ENCODE measurements around the gene RNF208. TPM values are rescaled to one million over a fixed set of nuclear protein-coding genes. Genes with fewer than 3 reads are reported as not detected.

RNF208 gene
- total RNA-seq, 4 donors from 2014 or later = 2.8 to 7.5 (median 5.2) TPM

DNA sequence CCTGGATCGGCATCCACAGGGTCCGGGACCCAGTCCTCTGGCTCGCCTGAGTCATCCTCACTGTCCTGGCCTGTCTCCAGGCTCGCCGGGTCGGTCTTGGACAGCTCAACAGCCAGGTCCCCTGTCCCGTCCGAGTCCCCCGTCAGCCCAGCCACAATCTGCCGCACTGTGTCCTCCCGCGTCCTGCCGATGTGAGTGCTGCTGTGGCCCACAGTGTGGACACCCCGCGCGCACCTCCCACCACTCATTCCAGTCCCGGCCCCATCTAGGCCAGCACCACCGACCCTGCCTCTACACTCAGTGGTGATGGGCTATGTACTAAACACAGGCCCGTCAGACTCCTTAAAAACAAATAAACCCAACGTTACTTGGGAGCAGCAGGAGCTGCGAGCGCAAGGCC lies 40.4 kb downstream of the RNF208 start:
- peaks cover 91% of the 10 kb centered on the region for H3K36me3 ChIP-seq

DNA sequence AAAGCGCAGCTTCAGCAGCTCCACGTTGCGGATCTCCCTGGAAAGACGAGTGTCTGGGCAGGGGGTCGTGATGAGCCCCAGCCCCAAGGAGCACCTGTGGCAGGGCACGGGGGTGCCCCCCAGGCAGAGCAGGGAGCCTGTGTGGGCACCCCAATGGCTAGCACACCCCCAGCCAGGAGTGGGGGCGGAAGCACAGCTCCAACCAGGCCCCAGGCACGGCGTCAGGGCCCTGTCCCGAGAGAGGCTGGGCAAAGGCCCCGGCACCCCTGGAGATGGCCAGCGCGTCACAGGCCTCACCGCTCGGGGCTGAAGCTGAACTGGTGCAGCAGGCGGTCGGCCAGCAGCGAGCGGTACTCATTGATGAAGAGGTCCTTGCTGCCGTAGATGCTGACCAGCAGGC lies 41.5 kb downstream of the RNF208 start:
- WGBS = no CpG with 5 or more reads among the region's 20 CpGs
- TF ChIP-seq EP300 (IDR thresholded peaks at IDR 0.05) (no peak), POLR2AphosphoS5 (IDR thresholded peaks at IDR 0.05) (no peak), POLR2A (IDR thresholded peaks at IDR 0.05) (no peak), CTCF (IDR thresholded peaks at IDR 0.05) (no peak)

More for the DNA sequence above, 40.4 kb downstream of the RNF208 start:
- Histone ChIP-seq H3K4me1 (peaks cover 11% of the 10 kb centered on the region), H3K9me3 (no peaks in the 10 kb centered on the region), H3K4me3 (no peak overlapping the region), H3K27ac (no peak overlapping the region), H3K27me3 (no peaks in the 10 kb centered on the region)
- WGBS = 93% methylated on average over 16 of the region's 22 CpGs
- DNase-seq (ENCODE audit: low spot score in 2 of 2) = no peak
- TF ChIP-seq POLR2AphosphoS5 (IDR thresholded peaks at IDR 0.05) (no peak), EP300 (IDR thresholded peaks at IDR 0.05) (no peak), POLR2A (IDR thresholded peaks at IDR 0.05) (no peak), CTCF (IDR thresholded peaks at IDR 0.05) (no peak)

DNA sequence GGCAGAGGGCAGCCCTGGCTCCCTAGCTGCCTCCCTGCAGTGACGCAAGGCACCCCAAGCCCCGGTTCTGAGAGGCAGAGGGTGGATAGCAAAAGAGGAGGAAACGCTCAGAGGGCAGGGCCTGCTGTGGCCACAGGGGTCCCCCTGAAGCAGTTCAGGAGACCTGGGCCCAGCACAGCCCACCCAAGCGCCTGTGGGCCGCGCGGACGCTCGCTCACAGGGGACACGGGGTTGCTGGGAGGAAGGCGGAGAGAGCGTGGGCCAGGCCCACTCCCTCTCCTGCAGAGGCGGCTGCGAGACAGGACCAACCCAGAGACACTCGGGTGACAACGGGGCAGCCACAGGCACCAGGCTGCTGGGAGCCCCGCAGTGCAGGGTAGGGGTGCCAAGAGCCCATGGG lies 42.3 kb downstream of the RNF208 start:
- Histone ChIP-seq H3K9me3 (no peaks in the 10 kb centered on the region), H3K4me1 (peaks cover 10% of the 10 kb centered on the region), H3K27me3 (no peaks in the 10 kb centered on the region), H3K27ac (no peak overlapping the region), H3K4me3 (no peak overlapping the region), H3K36me3 (peaks cover 76% of the 10 kb centered on the region)
- WGBS = 92% methylated on average over 14 of the region's 17 CpGs
- no peak for TF ChIP-seq POLR2A (IDR thresholded peaks at IDR 0.05)
- no peak for TF ChIP-seq POLR2AphosphoS5 (IDR thresholded peaks at IDR 0.05)
- no peak for TF ChIP-seq CTCF (IDR thresholded peaks at IDR 0.05)
- no peak for TF ChIP-seq EP300 (IDR thresholded peaks at IDR 0.05)
- DNase-seq (ENCODE audit: low spot score in 2 of 2) = no peak

More for the DNA sequence above, 41.5 kb downstream of the RNF208 start:
- H3K27ac ChIP-seq = no peak overlapping the region
- H3K4me1 ChIP-seq = peaks cover 3% of the 10 kb centered on the region
- H3K9me3 ChIP-seq = no peaks in the 10 kb centered on the region
- H3K4me3 ChIP-seq = no peak overlapping the region
- no peak for DNase-seq (ENCODE audit: low spot score in 2 of 2)
- H3K27me3 ChIP-seq = no peaks in the 10 kb centered on the region
- H3K36me3 ChIP-seq = peaks cover 83% of the 10 kb centered on the region

DNA sequence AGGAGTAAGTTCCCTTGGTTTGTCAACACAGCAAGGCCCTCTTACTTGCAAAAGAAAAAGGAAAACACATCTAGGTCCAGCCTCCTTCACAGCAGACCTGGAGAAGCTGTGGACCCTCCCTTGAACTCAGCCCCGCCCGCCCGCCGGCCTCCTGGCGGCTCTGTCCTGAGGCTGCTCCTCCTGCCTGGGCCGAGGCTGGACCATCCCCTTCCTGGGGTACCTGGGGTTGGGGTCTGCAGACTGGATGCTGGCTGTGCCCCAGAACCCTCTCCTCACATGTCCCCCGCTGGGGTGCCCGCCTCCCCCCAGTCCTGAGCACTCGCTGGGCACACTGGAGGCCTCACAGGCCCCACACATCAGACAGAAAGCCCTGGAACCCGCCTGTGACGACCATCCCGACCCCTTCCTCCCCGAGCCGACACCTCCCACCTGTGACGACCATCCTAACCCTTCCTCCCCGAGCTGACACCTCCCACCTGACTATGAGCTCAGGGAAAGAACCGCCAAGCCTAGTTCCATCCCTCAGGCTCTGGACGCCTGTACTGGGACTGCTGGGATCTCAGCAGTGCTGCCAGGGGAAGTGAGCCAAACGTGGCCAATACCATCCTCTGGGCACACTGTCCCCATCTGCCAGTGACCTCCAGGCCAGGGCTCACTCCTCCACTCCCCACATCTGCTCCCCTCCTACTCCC lies 43.0 kb downstream of the RNF208 start:
- Histone ChIP-seq H3K4me3 (no peak overlapping the region), H3K36me3 (peaks cover 69% of the 10 kb centered on the region), H3K4me1 (peaks cover 16% of the 10 kb centered on the region), H3K9me3 (no peaks in the 10 kb centered on the region), H3K27me3 (no peaks in the 10 kb centered on the region), H3K27ac (no peak overlapping the region)
- WGBS = 92% methylated on average over 13 of the region's 19 CpGs
- DNase-seq (ENCODE audit: low spot score in 2 of 2) = no peak
- TF ChIP-seq POLR2AphosphoS5 (IDR thresholded peaks at IDR 0.05) = no peak
- no peak for TF ChIP-seq CTCF (IDR thresholded peaks at IDR 0.05)
- TF ChIP-seq POLR2A (IDR thresholded peaks at IDR 0.05) = no peak
- no peak for TF ChIP-seq EP300 (IDR thresholded peaks at IDR 0.05)

- TF ChIP-seq POLR2A (IDR thresholded peaks at IDR 0.05) (no peak), EP300 (IDR thresholded peaks at IDR 0.05) (no peak), POLR2AphosphoS5 (IDR thresholded peaks at IDR 0.05) (no peak), CTCF (IDR thresholded peaks at IDR 0.05) (no peak)
- H3K27ac ChIP-seq = no peak overlapping the region
- 90% methylated on average over 13 of the region's 23 CpGs for WGBS
- no peaks in the 10 kb centered on the region for H3K27me3 ChIP-seq
- peaks cover 24% of the 10 kb centered on the region for H3K4me1 ChIP-seq
- peaks cover 62% of the 10 kb centered on the region for H3K36me3 ChIP-seq
- H3K9me3 ChIP-seq = no peaks in the 10 kb centered on the region
- H3K4me3 ChIP-seq = no peak overlapping the region
- DNase-seq (ENCODE audit: low spot score in 2 of 2) = no peak
These were observed 43.7 kb downstream of the RNF208 start for GRCh38 chr9:137178201-137178938.
